Measurements from ENCODE around the gene EPHB4. TPM values are rescaled to one million over a fixed set of nuclear protein-coding genes. Genes with fewer than 3 reads are reported as not detected.

The EPHB4 gene
- total RNA-seq, 1 experiment from 2014 or later, result 120 TPM

DNA sequence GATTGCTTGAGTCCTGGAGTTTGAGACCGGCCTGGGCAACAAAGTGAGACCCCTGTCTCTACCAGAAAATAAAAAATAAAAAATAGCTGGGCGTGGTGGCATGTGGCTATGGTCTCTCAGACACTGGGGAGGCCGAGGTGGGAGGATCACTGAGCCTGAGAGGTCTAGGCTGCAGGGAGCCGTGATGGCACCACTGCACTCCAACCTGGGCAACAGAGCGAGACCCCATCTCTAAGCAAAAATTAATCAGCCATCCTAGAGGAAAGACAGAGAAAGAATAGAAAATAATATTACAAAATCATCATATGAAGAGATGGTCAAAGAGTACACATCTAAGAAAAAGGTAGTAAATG, 4.9 kb upstream of the EPHB4 start:
- ATAC-seq (no peak), DNase-seq (ENCODE audit: low spot score) (no peak)
- POLR2A ChIA-PET, result no interaction called here
- H3K4me3 Mint-ChIP-seq, result no peak overlapping the region
- no peaks in the 10 kb centered on the region for H3K9me3 Mint-ChIP-seq
- CTCF ChIA-PET, result interaction anchor here (2.1 kb wide), 1 partner anchor 20 kb away, joined by 8 read pairs; the partner anchor contains the start of gene SLC12A9
- no peaks in the 10 kb centered on the region for H3K27me3 Mint-ChIP-seq (ENCODE audit: low read depth)
- H3K27ac Mint-ChIP-seq, result no peak overlapping the region
- TF ChIP-seq, protein P1, sequence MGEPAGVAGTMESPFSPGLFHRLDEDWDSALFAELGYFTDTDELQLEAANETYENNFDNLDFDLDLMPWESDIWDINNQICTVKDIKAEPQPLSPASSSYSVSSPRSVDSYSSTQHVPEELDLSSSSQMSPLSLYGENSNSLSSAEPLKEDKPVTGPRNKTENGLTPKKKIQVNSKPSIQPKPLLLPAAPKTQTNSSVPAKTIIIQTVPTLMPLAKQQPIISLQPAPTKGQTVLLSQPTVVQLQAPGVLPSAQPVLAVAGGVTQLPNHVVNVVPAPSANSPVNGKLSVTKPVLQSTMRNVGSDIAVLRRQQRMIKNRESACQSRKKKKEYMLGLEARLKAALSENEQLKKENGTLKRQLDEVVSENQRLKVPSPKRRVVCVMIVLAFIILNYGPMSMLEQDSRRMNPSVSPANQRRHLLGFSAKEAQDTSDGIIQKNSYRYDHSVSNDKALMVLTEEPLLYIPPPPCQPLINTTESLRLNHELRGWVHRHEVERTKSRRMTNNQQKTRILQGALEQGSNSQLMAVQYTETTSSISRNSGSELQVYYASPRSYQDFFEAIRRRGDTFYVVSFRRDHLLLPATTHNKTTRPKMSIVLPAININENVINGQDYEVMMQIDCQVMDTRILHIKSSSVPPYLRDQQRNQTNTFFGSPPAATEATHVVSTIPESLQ (CRISPR knock-in tag; IDR thresholded peaks at IDR 0.05), result no peak
- TF ChIP-seq ZNF396 (CRISPR knock-in tag; IDR thresholded peaks at IDR 0.05; ENCODE audit: borderline replicate concordance) (no peak), ZNF416 (CRISPR knock-in tag; IDR thresholded peaks at IDR 0.05) (no peak), ELF4 (CRISPR knock-in tag; IDR thresholded peaks at IDR 0.05; ENCODE audit: low read depth) (no peak), ZNF121 (CRISPR knock-in tag; IDR thresholded peaks at IDR 0.05) (peak; percentile 59; the same call in 1 of the 2 replicates)
- H3K36me3 Mint-ChIP-seq, result peaks cover 6% of the 10 kb centered on the region; the same call in 1 of the 2 replicates
- H3K4me1 Mint-ChIP-seq, result peaks cover 32% of the 10 kb centered on the region

- TF ChIP-seq, protein P2, sequence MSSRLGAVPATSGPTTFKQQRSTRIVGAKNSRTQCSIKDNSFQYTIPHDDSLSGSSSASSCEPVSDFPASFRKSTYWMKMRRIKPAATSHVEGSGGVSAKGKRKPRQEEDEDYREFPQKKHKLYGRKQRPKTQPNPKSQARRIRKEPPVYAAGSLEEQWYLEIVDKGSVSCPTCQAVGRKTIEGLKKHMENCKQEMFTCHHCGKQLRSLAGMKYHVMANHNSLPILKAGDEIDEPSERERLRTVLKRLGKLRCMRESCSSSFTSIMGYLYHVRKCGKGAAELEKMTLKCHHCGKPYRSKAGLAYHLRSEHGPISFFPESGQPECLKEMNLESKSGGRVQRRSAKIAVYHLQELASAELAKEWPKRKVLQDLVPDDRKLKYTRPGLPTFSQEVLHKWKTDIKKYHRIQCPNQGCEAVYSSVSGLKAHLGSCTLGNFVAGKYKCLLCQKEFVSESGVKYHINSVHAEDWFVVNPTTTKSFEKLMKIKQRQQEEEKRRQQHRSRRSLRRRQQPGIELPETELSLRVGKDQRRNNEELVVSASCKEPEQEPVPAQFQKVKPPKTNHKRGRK (CRISPR knock-in tag; IDR thresholded peaks at IDR 0.05; ENCODE audit: borderline replicate concordance), result no peak
- TF ChIP-seq, protein P3, sequence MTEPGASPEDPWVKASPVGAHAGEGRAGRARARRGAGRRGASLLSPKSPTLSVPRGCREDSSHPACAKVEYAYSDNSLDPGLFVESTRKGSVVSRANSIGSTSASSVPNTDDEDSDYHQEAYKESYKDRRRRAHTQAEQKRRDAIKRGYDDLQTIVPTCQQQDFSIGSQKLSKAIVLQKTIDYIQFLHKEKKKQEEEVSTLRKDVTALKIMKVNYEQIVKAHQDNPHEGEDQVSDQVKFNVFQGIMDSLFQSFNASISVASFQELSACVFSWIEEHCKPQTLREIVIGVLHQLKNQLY (CRISPR knock-in tag; IDR thresholded peaks at IDR 0.05), result no peak
- TF ChIP-seq ZNF232 (CRISPR knock-in tag; IDR thresholded peaks at IDR 0.05) (no peak), ZBTB21 (CRISPR knock-in tag; IDR thresholded peaks at IDR 0.05; ENCODE audit: borderline replicate concordance) (no peak), NR2C2 (CRISPR knock-in tag; IDR thresholded peaks at IDR 0.05) (no peak), NR3C1 (CRISPR knock-in tag; conservative IDR thresholded peaks at IDR 0.05; ENCODE audit: low read depth) (no peak), ZNF138 (CRISPR knock-in tag; conservative IDR thresholded peaks at IDR 0.05) (no peak), ELF4 (CRISPR knock-in tag; IDR thresholded peaks at IDR 0.05; ENCODE audit: low read depth) (no peak)
- TF ChIP-seq, protein P4, sequence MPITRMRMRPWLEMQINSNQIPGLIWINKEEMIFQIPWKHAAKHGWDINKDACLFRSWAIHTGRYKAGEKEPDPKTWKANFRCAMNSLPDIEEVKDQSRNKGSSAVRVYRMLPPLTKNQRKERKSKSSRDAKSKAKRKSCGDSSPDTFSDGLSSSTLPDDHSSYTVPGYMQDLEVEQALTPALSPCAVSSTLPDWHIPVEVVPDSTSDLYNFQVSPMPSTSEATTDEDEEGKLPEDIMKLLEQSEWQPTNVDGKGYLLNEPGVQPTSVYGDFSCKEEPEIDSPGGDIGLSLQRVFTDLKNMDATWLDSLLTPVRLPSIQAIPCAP (CRISPR knock-in tag; IDR thresholded peaks at IDR 0.05), result no peak
- TF ChIP-seq, protein P5, sequence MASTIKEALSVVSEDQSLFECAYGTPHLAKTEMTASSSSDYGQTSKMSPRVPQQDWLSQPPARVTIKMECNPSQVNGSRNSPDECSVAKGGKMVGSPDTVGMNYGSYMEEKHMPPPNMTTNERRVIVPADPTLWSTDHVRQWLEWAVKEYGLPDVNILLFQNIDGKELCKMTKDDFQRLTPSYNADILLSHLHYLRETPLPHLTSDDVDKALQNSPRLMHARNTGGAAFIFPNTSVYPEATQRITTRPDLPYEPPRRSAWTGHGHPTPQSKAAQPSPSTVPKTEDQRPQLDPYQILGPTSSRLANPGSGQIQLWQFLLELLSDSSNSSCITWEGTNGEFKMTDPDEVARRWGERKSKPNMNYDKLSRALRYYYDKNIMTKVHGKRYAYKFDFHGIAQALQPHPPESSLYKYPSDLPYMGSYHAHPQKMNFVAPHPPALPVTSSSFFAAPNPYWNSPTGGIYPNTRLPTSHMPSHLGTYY (CRISPR knock-in tag; IDR thresholded peaks at IDR 0.05), result no peak
- H3K4me1 Mint-ChIP-seq, result peaks cover 28% of the 10 kb centered on the region
- no peak overlapping the region for H3K27ac Mint-ChIP-seq
- ChIA-PET POLR2A (no interaction called here), CTCF (interaction anchor here (1.3 to 4.3 kb wide), 2 partner anchors 20 to 41 kb away, joined by 7 to 85 read pairs; partner anchors contain the start of gene SLC12A9)
- H3K27me3 Mint-ChIP-seq (ENCODE audit: low read depth), result no peaks in the 10 kb centered on the region
- H3K36me3 Mint-ChIP-seq, result peaks cover 6% of the 10 kb centered on the region
- H3K9me3 Mint-ChIP-seq, result no peaks in the 10 kb centered on the region
- no peak for ATAC-seq
- DNase-seq (ENCODE audit: low spot score), result no peak
- H3K4me3 Mint-ChIP-seq, result no peak overlapping the region
Measured at GRCh38 chr7:100830396-100830795, 3.1 kb upstream of the EPHB4 start.

- DNase-seq (ENCODE audit: low spot score) (peak; percentile 38), ATAC-seq (no peak)
- peaks cover 31% of the 10 kb centered on the region for H3K4me1 Mint-ChIP-seq
- no peaks in the 10 kb centered on the region for H3K9me3 Mint-ChIP-seq
- ChIA-PET POLR2A (interaction anchor here (0.7 to 3.7 kb wide), 7 partner anchors 7 to 217 kb away, joined by 3 to 53 read pairs (median 11); partner anchors contain the start of genes MOSPD3, SLC12A9 and SRRT), CTCF (interaction anchor here (0.6 to 5.8 kb wide), 16 partner anchors 7 to 762 kb away, joined by 3 to 96 read pairs (median 4); partner anchors contain the start of genes MBLAC1, POP7, SLC12A9 and UFSP1)
- H3K27ac Mint-ChIP-seq, result peak overlapping the region; percentile 91
- no peak for TF ChIP-seq IRF2 (CRISPR knock-in tag; IDR thresholded peaks at IDR 0.05; ENCODE audit: borderline replicate concordance, low read depth)
- TF ChIP-seq, protein P6, sequence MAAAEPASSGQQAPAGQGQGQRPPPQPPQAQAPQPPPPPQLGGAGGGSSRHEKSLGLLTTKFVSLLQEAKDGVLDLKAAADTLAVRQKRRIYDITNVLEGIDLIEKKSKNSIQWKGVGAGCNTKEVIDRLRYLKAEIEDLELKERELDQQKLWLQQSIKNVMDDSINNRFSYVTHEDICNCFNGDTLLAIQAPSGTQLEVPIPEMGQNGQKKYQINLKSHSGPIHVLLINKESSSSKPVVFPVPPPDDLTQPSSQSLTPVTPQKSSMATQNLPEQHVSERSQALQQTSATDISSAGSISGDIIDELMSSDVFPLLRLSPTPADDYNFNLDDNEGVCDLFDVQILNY (CRISPR knock-in tag; IDR thresholded peaks at IDR 0.05), result 0 out of 2 replicates have a peak, but pooled peaks have one; percentile 31
- H3K36me3 Mint-ChIP-seq, result peaks cover 4% of the 10 kb centered on the region
- H3K4me3 Mint-ChIP-seq, result peak overlapping the region; percentile 96
- H3K27me3 Mint-ChIP-seq (ENCODE audit: low read depth), result no peaks in the 10 kb centered on the region
Measured at GRCh38 chr7:100829150-100829716, 1.9 kb upstream of the EPHB4 start.
